Measurements from ENCODE around the gene RNF31.
"Not testable (repeated sequence)": the region's sequence is repeated elsewhere in the genome, so short reads cannot be mapped to it uniquely, and the experiment has no call there.

Gene RNF31

GRCh38 chr14:24194186-24194872, 47.0 kb downstream of the RNF31 start:
- TF ChIP-seq CTCF (IDR thresholded peaks at IDR 0.05; ENCODE audit: low read depth, low read length), result no peak
- peak overlapping the region; percentile 89 for H3K4me3 ChIP-seq (ENCODE audit: low read depth, low read length)

- no peak for TF ChIP-seq CTCF (IDR thresholded peaks at IDR 0.05; ENCODE audit: low read depth, low read length)
- H3K4me3 ChIP-seq (ENCODE audit: low read depth, low read length), result peak overlapping the region; percentile 89
Observed at GRCh38 chr14:24194873-24195185, 47.5 kb downstream of the RNF31 start.

- TF ChIP-seq CTCF (IDR thresholded peaks at IDR 0.05; ENCODE audit: low read depth, low read length), result no peak
- peak within 1 kb of the TSS; percentile 89 for H3K4me3 ChIP-seq (ENCODE audit: low read depth, low read length)
Observed at GRCh38 chr14:24195186-24196070, 48.1 kb downstream of the RNF31 start, which contains the start of gene TM9SF1. TM9SF1 (minus strand) TSS chr14:24195441; CDS start chr14:24195019, 422 bp downstream.

GRCh38 chr14:24196071-24197055, 49.1 kb downstream of the RNF31 start:
- peak overlapping the region; percentile 89 for H3K4me3 ChIP-seq (ENCODE audit: low read depth, low read length)
- no peak for TF ChIP-seq CTCF (IDR thresholded peaks at IDR 0.05; ENCODE audit: low read depth, low read length)

- no peak overlapping the region for H3K4me3 ChIP-seq (ENCODE audit: low read depth, low read length)
- no peak for TF ChIP-seq CTCF (IDR thresholded peaks at IDR 0.05; ENCODE audit: low read depth, low read length)
Observed at GRCh38 chr14:24197056-24197450, 49.8 kb downstream of the RNF31 start.

DNA sequence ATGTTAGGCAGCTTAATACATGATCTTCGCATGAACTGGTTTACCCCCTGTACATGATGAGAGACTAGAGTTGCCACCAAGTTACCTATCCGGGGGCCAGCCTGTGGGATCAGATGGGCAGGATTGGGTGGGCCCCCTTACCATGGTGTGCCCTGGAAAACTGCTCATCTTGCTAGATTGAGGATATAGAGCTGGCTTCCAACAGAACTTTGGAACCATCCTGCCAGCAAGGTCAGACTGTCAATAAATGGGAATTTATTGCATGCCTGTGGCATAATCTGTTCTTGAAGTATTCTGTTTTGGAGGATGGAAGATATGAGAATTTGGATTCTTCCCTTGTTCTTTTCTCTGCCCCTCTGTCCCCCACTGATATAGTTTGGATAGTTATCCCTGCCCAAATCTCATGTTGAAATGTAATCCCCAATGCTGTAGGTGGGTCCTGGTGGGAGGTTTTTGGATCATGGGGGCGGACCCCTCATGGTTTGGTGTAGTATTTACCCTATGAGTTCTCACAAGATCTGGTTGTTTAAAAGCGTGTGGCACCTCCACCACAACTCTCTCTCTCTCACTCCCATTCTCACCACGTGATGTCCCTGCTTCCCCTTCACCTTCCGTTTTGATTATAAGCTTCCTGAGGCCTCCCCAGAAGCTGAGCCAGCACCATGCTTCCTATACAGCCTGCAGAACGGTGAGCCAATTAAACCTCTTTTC, 51.7 kb downstream of the RNF31 start:
- no peak overlapping the region for H3K4me3 ChIP-seq (ENCODE audit: low read depth, low read length)
- TF ChIP-seq CTCF (IDR thresholded peaks at IDR 0.05; ENCODE audit: low read depth, low read length), result no peak

DNA sequence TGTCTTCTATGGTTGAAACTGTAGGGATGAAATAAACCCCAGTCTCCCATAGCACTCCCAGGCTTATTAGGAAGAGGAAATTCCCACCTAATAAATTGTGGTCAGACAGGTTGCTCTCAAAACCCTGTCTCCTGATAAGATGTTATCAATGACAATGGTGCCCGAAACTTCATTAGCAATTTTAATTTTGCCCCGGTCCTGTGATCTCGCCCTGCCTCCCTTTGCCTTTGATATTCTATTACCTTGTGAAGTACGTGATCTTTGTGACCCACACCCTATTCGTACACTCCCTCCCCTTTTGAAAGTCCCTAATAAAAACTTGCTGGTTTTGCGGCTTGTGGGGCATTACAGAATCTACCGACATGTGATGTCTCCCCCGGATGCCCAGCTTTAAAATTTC, 55.2 kb downstream of the RNF31 start:
- not testable (repeated sequence) for H3K4me3 ChIP-seq (ENCODE audit: low read depth, low read length)

- not testable (repeated sequence) for H3K4me3 ChIP-seq (ENCODE audit: low read depth, low read length)
Observed at GRCh38 chr14:24203249-24203886, 56.1 kb downstream of the RNF31 start.
